ENCODE measurements around the gene STAC. TPM values are rescaled to one million over a fixed set of nuclear protein-coding genes. Genes with fewer than 3 reads are reported as not detected.

STAC gene
- total RNA-seq, 1 experiment from 2014 or later: not detected

GRCh38 chr3:36429986-36430485 lies 49.7 kb downstream of the STAC start:
- Mint-ChIP-seq H3K27me3 (ENCODE audit: insufficient read depth, unreplicated experiment) (peaks cover 8% of the 10 kb centered on the region), H3K4me3 (ENCODE audit: unreplicated experiment) (no peak overlapping the region), H3K27ac (ENCODE audit: unreplicated experiment) (no peak overlapping the region), H3K9me3 (ENCODE audit: unreplicated experiment) (no peaks in the 10 kb centered on the region), H3K36me3 (ENCODE audit: insufficient read depth, unreplicated experiment) (no peaks in the 10 kb centered on the region), H3K4me1 (ENCODE audit: low read depth, unreplicated experiment) (no peaks in the 10 kb centered on the region)
- H3K27me3 ChIP-seq (replicated peaks; ENCODE audit: control insufficient read depth, insufficient read depth, low read length): no peaks in the 10 kb centered on the region; the same call in 1 of the 2 replicates
- POLR2A ChIA-PET: no interaction called here
- no peaks in the 10 kb centered on the region for H3K4me1 ChIP-seq
- no peaks in the 10 kb centered on the region for H3K36me3 ChIP-seq (ENCODE audit: control insufficient read depth, insufficient read depth, low read length)
- CTCF ChIA-PET: no interaction called here
- H3K9me3 ChIP-seq: no peaks in the 10 kb centered on the region
- no TSS peak for BruUV-seq (replicated peaks)
- no peak for TF ChIP-seq CTCF (IDR thresholded peaks at IDR 0.05; ENCODE audit: insufficient read depth in 1 of 2, low read depth in 1 of 2, low read length in 1 of 2, severe bottlenecking in 1 of 2, unreplicated experiment in 1 of 2)
- H3K4me3 ChIP-seq (ENCODE audit: low read depth, low read length): no peak overlapping the region
- no peak for DNase-seq
- intact Hi-C loops (cut with micrococcal nuclease; ENCODE audit: unreplicated experiment): no loop called here

- H3K27ac Mint-ChIP-seq (ENCODE audit: unreplicated experiment): no peak overlapping the region
- no peaks in the 10 kb centered on the region for H3K36me3 Mint-ChIP-seq (ENCODE audit: insufficient read depth, unreplicated experiment)
- no peak for DNase-seq
- peaks cover 3% of the 10 kb centered on the region for H3K27me3 Mint-ChIP-seq (ENCODE audit: insufficient read depth, unreplicated experiment)
- Histone ChIP-seq H3K27me3 (replicated peaks; ENCODE audit: control insufficient read depth, insufficient read depth, low read length) (no peaks in the 10 kb centered on the region; the same call in 1 of the 2 replicates), H3K36me3 (ENCODE audit: control insufficient read depth, insufficient read depth, low read length) (no peaks in the 10 kb centered on the region), H3K4me3 (ENCODE audit: low read depth, low read length) (no peak overlapping the region), H3K9me3 (no peaks in the 10 kb centered on the region), H3K4me1 (no peaks in the 10 kb centered on the region)
- no peak for TF ChIP-seq CTCF (IDR thresholded peaks at IDR 0.05; ENCODE audit: insufficient read depth in 1 of 2, low read depth in 1 of 2, low read length in 1 of 2, severe bottlenecking in 1 of 2, unreplicated experiment in 1 of 2)
- H3K9me3 Mint-ChIP-seq (ENCODE audit: unreplicated experiment): no peaks in the 10 kb centered on the region
- no peaks in the 10 kb centered on the region for H3K4me1 Mint-ChIP-seq (ENCODE audit: low read depth, unreplicated experiment)
- ChIA-PET CTCF (no interaction called here), POLR2A (no interaction called here)
- intact Hi-C loops (cut with micrococcal nuclease; ENCODE audit: unreplicated experiment): no loop called here
- H3K4me3 Mint-ChIP-seq (ENCODE audit: unreplicated experiment): no peak overlapping the region
- BruUV-seq (replicated peaks): no TSS peak
Observed at GRCh38 chr3:36433511-36433910, 53.2 kb downstream of the STAC start.

- H3K4me1 Mint-ChIP-seq (ENCODE audit: low read depth, unreplicated experiment): no peaks in the 10 kb centered on the region
- Histone ChIP-seq H3K27me3 (replicated peaks; ENCODE audit: control insufficient read depth, insufficient read depth, low read length) (no peaks in the 10 kb centered on the region; the same call in 1 of the 2 replicates), H3K36me3 (ENCODE audit: control insufficient read depth, insufficient read depth, low read length) (no peaks in the 10 kb centered on the region), H3K4me1 (no peaks in the 10 kb centered on the region), H3K9me3 (no peaks in the 10 kb centered on the region), H3K4me3 (ENCODE audit: low read depth, low read length) (no peak overlapping the region)
- no TSS peak for BruUV-seq (replicated peaks)
- H3K36me3 Mint-ChIP-seq (ENCODE audit: insufficient read depth, unreplicated experiment): no peaks in the 10 kb centered on the region
- no peak overlapping the region for H3K4me3 Mint-ChIP-seq (ENCODE audit: unreplicated experiment)
- POLR2A ChIA-PET: no interaction called here
- peaks cover 6% of the 10 kb centered on the region for H3K27me3 Mint-ChIP-seq (ENCODE audit: insufficient read depth, unreplicated experiment)
- intact Hi-C loops (cut with micrococcal nuclease; ENCODE audit: unreplicated experiment): no loop called here
- TF ChIP-seq CTCF (IDR thresholded peaks at IDR 0.05; ENCODE audit: insufficient read depth in 1 of 2, low read depth in 1 of 2, low read length in 1 of 2, severe bottlenecking in 1 of 2, unreplicated experiment in 1 of 2): no peak
- CTCF ChIA-PET: no interaction called here
- no peaks in the 10 kb centered on the region for H3K9me3 Mint-ChIP-seq (ENCODE audit: unreplicated experiment)
- no peak for DNase-seq
- no peak overlapping the region for H3K27ac Mint-ChIP-seq (ENCODE audit: unreplicated experiment)
Observed at GRCh38 chr3:36434687-36435426, 54.6 kb downstream of the STAC start.

All from Caco-2 (cell line).